Tongue (tissue), 1 donor: Measurements from ENCODE around the gene CCDC102A. TPM values are rescaled to one million over a fixed set of nuclear protein-coding genes. Genes with fewer than 3 reads are reported as not detected.

Experiments used
- total RNA-seq: library from RNA; depleted of rRNA; stranded (reverse); fragments of >200 nt; gene quantifications from one replicate; pipeline ENCODE4 v1.2.3, GENCODE V29; 2014

The CCDC102A gene
- total RNA-seq, 1 donor from 2014 or later: 17.5 TPM

Other genes with a start within 250 kb of the CCDC102A start
- not detected for gene CCL22, start 177.8 kb downstream of the CCDC102A start, total RNA-seq
- 4.2 TPM for gene CX3CL1, start 164.1 kb downstream of the CCDC102A start, total RNA-seq
- not detected for gene CCL17, start 131.8 kb downstream of the CCDC102A start, total RNA-seq
- 50.5 TPM for gene CIAPIN1, start 89.2 kb downstream of the CCDC102A start, total RNA-seq
- 81.8 TPM for gene COQ9, start 89.1 kb downstream of the CCDC102A start, total RNA-seq
- gene POLR2C, start 73.9 kb downstream of the CCDC102A start, total RNA-seq: 58.2 TPM
- gene DOK4, start 50.1 kb downstream of the CCDC102A start, total RNA-seq: 17.6 TPM
- not detected for gene ADGRG5, start 6.1 kb upstream of the CCDC102A start, total RNA-seq
- gene ADGRG1, start 92.1 kb upstream of the CCDC102A start, total RNA-seq: 26.9 TPM
- gene ADGRG3, start 131.7 kb upstream of the CCDC102A start, total RNA-seq: 0.92 TPM
- not detected for gene DRC7, start 158.2 kb upstream of the CCDC102A start, total RNA-seq
- gene KATNB1, start 199.2 kb upstream of the CCDC102A start, total RNA-seq: 27.6 TPM